ENCODE data around the gene KCNMA1.

Gene KCNMA1

GRCh38 chr10:77644557-77645243 lies 7.1 kb upstream of the KCNMA1 start:
- Histone ChIP-seq H3K27me3 (peaks cover 16% of the 10 kb centered on the region), H3K4me3 (no peak overlapping the region), H3K4me2 (no peak overlapping the region), H3K9me3 (no peaks in the 10 kb centered on the region), H3K36me3 (no peaks in the 10 kb centered on the region), H3K4me1 (peaks cover 36% of the 10 kb centered on the region), H3K9ac (no peak overlapping the region), H4K20me1 (no peaks in the 10 kb centered on the region), H3K27ac (no peak overlapping the region)
- no peak for TF ChIP-seq Cebpa-rat (IDR thresholded peaks at IDR 0.05)

- no peak for TF ChIP-seq Cebpa-rat (IDR thresholded peaks at IDR 0.05)
- no peaks in the 10 kb centered on the region; the same call in 1 of the 2 replicates for H4K20me1 ChIP-seq
- H3K9ac ChIP-seq, result no peak overlapping the region
- no peak overlapping the region for H3K27ac ChIP-seq
- H3K9me3 ChIP-seq, result no peaks in the 10 kb centered on the region
- no peak overlapping the region for H3K4me3 ChIP-seq
- peaks cover 24% of the 10 kb centered on the region for H3K27me3 ChIP-seq
- H3K36me3 ChIP-seq, result no peaks in the 10 kb centered on the region
- no peak overlapping the region for H3K4me2 ChIP-seq
- H3K4me1 ChIP-seq, result peaks cover 30% of the 10 kb centered on the region
Observed at GRCh38 chr10:77643795-77644468, 6.3 kb upstream of the KCNMA1 start.

GRCh38 chr10:77641788-77642397 lies 4.3 kb upstream of the KCNMA1 start:
- Histone ChIP-seq H3K27me3 (peaks cover 44% of the 10 kb centered on the region), H3K36me3 (no peaks in the 10 kb centered on the region), H3K4me1 (peaks cover 21% of the 10 kb centered on the region), H3K4me2 (no peak overlapping the region), H3K9ac (no peak overlapping the region), H3K9me3 (no peaks in the 10 kb centered on the region), H3K27ac (no peak overlapping the region), H4K20me1 (peaks cover 9% of the 10 kb centered on the region; the same call in 1 of the 2 replicates), H3K4me3 (no peak overlapping the region)
- TF ChIP-seq Cebpa-rat (IDR thresholded peaks at IDR 0.05), result no peak

GRCh38 chr10:77641344-77641743 lies 3.7 kb upstream of the KCNMA1 start:
- Histone ChIP-seq H3K27me3 (peaks cover 50% of the 10 kb centered on the region), H3K9ac (no peak overlapping the region), H3K27ac (no peak overlapping the region), H3K4me2 (no peak overlapping the region; the same call in 1 of the 2 replicates), H3K4me3 (no peak overlapping the region), H3K36me3 (no peaks in the 10 kb centered on the region), H4K20me1 (peaks cover 14% of the 10 kb centered on the region; the same call in 1 of the 2 replicates), H3K4me1 (peaks cover 25% of the 10 kb centered on the region), H3K9me3 (no peaks in the 10 kb centered on the region)
- no peak for TF ChIP-seq Cebpa-rat (IDR thresholded peaks at IDR 0.05)

GRCh38 chr10:77640167-77640566 lies 2.6 kb upstream of the KCNMA1 start:
- H3K9ac ChIP-seq, result no peak overlapping the region
- H3K4me3 ChIP-seq, result no peak overlapping the region
- TF ChIP-seq Cebpa-rat (IDR thresholded peaks at IDR 0.05), result no peak
- H4K20me1 ChIP-seq, result peaks cover 25% of the 10 kb centered on the region; the same call in 1 of the 2 replicates
- no peak overlapping the region for H3K4me2 ChIP-seq
- peaks cover 61% of the 10 kb centered on the region for H3K27me3 ChIP-seq
- H3K4me1 ChIP-seq, result peaks cover 28% of the 10 kb centered on the region
- no peaks in the 10 kb centered on the region for H3K36me3 ChIP-seq
- H3K27ac ChIP-seq, result no peak overlapping the region
- H3K9me3 ChIP-seq, result no peaks in the 10 kb centered on the region

- Histone ChIP-seq H3K9me3 (no peaks in the 10 kb centered on the region), H4K20me1 (peaks cover 25% of the 10 kb centered on the region; the same call in 1 of the 2 replicates), H3K27me3 (peaks cover 65% of the 10 kb centered on the region), H3K4me2 (no peak overlapping the region), H3K27ac (no peak overlapping the region), H3K4me3 (no peak overlapping the region), H3K9ac (no peak overlapping the region), H3K4me1 (peaks cover 28% of the 10 kb centered on the region), H3K36me3 (no peaks in the 10 kb centered on the region)
- no peak for TF ChIP-seq Cebpa-rat (IDR thresholded peaks at IDR 0.05)
Observed at GRCh38 chr10:77639756-77640155, 2.1 kb upstream of the KCNMA1 start.

GRCh38 chr10:77638321-77639101 lies 903 bp upstream of the KCNMA1 start:
- no peak overlapping the region for H3K27ac ChIP-seq
- peaks cover 28% of the 10 kb centered on the region for H3K4me1 ChIP-seq
- peaks cover 25% of the 10 kb centered on the region; the same call in 1 of the 2 replicates for H4K20me1 ChIP-seq
- H3K27me3 ChIP-seq, result peaks cover 78% of the 10 kb centered on the region
- H3K36me3 ChIP-seq, result no peaks in the 10 kb centered on the region
- H3K4me3 ChIP-seq, result peak overlapping the region; percentile 79
- peak overlapping the region; percentile 98 for H3K4me2 ChIP-seq
- peak overlapping the region; percentile 60; the same call in 1 of the 2 replicates for H3K9ac ChIP-seq
- H3K9me3 ChIP-seq, result no peaks in the 10 kb centered on the region
- TF ChIP-seq Cebpa-rat (IDR thresholded peaks at IDR 0.05), result no peak

- Histone ChIP-seq H3K27me3 (peaks cover 84% of the 10 kb centered on the region), H3K9ac (0 out of 2 replicates have a peak overlapping the region, but pooled peaks have one; percentile 60), H3K27ac (no peak overlapping the region), H3K9me3 (no peaks in the 10 kb centered on the region), H4K20me1 (peaks cover 25% of the 10 kb centered on the region; the same call in 1 of the 2 replicates), H3K4me1 (peaks cover 28% of the 10 kb centered on the region), H3K4me2 (peak overlapping the region; percentile 98), H3K36me3 (no peaks in the 10 kb centered on the region), H3K4me3 (peak overlapping the region; percentile 79)
- TF ChIP-seq Cebpa-rat (IDR thresholded peaks at IDR 0.05), result no peak
Observed at GRCh38 chr10:77636967-77637531, 559 bp downstream of the KCNMA1 start.
